Pancreas (tissue), 10 donors: Measurements from ENCODE around the gene VWDE. TPM values are rescaled to one million over a fixed set of nuclear protein-coding genes. Genes with fewer than 3 reads are reported as not detected.

Source experiments
- ATAC-seq, 4 donors: fragments of 200-7000 bp; cut with Tn5 transposase; one replicate each; pipeline versions ENCODE4 v1.8.0 to v1.9.1; 2020; ENCODE audit warnings: mild to moderate bottlenecking in 4 of 4, moderate library complexity in 4 of 4
- DNase-seq, 6 donors: peaks; one replicate each; pipeline ENCODE4 v3.0.0-alpha.2; 2020
- FAIRE-seq: peaks from 2 replicates; lab custom pipeline; 2012; peaks lifted over from hg19 to GRCh38; lab: Jason Lieb, UNC
- H3K27ac ChIP-seq, 4 donors: fragments of 200-600 bp; sonication (generic); 1 replicate in 3 of 4; 2 replicates in 1 of 4; pipeline versions ENCODE4 v1.5.0 to v1.8.0; 2020
- H3K27me3 ChIP-seq, 4 donors: fragments of 200-600 bp; one replicate each; pipeline ENCODE4 v1.8.0; 2021
- H3K36me3 ChIP-seq, 3 donors: fragments of 200-600 bp; sonication (generic) in 1 of 3; one replicate each; pipeline versions ENCODE4 v1.5.0 to v1.8.0; 2020 to 2021
- H3K4me1 ChIP-seq, 3 donors: fragments of 200-600 bp; one replicate each; pipeline ENCODE4 v1.8.0; 2021
- H3K4me3 ChIP-seq, 4 donors: fragments of 200-600 bp; sonication (generic) in 2 of 4; one replicate each; pipeline versions ENCODE4 v1.5.0 to v1.8.0; 2020 to 2021
- H3K9me3 ChIP-seq, 4 donors: fragments of 200-600 bp; one replicate each; pipeline ENCODE4 v1.8.0; 2021
- WGBS, 2 donors: extraction: QIAGEN DNeasy Blood & Tissue Kit; methylation state at CpG; one replicate each; pipeline ENCODE4 v1.1.7; 2013; 5-methylcytosine and 5-hydroxymethylcytosine counted together
- intact Hi-C, 3 donors: fragments of 100-400 bp; cut with DNase I; formaldehyde crosslinking; loops; one replicate each; pipeline versions ENCODE4 v1.11.1 to v1.14.2; 2022
- polyA plus RNA-seq, 2 donors: library from polyadenylated mRNA; stranded (reverse); fragments of 200-250 nt; gene quantifications; one replicate each; pipeline ENCODE4 v1.2.3, GENCODE V29; 2013
- total RNA-seq, 6 donors: library from RNA; stranded (reverse); fragmentation: NEBNext Ultra II Directional in 4 of 6; extraction: Animal tissue kit (Norgen Biotek cat#: 25700) in 4 of 6; gene quantifications; one replicate each; pipeline versions ENCODE4 v1.2.1 to v1.2.4, GENCODE V29; 2021 to 2023
- TF ChIP-seq, protein P1 (sequence below), 4 donors: fragments of 200-600 bp; sonication (generic) in 3 of 4; IDR thresholded peaks; one replicate each; pipeline versions ENCODE4 v1.5.0 to v1.8.0; 2021; ENCODE audit warnings: antibody characterized with exemption in 4 of 4
- donor health status: healthy with polysubstance abuse.
- donor health status: DM: no; HTN: no; CAD: no; lungs with moderate emphysema.
- donor health status: DM: no; HTN: no; CAD: no.
- donor health status: control.
- donor health status: control.
- donor health status: Bipolar disorder and iron deficiency.
- donor health status: DM: yes; HTN: yes; CAD: no.
- donor health status: DM: no; HTN: no; CAD: no.
- donor health status: DM: no; HTN: no; CAD: no.
- donor health status: DM: yes; HTN: yes; CAD: no.

VWDE gene
- total and polyA plus RNA-seq, 8 donors = 0.37 to 7.9 (median 1.2) TPM

DNA sequence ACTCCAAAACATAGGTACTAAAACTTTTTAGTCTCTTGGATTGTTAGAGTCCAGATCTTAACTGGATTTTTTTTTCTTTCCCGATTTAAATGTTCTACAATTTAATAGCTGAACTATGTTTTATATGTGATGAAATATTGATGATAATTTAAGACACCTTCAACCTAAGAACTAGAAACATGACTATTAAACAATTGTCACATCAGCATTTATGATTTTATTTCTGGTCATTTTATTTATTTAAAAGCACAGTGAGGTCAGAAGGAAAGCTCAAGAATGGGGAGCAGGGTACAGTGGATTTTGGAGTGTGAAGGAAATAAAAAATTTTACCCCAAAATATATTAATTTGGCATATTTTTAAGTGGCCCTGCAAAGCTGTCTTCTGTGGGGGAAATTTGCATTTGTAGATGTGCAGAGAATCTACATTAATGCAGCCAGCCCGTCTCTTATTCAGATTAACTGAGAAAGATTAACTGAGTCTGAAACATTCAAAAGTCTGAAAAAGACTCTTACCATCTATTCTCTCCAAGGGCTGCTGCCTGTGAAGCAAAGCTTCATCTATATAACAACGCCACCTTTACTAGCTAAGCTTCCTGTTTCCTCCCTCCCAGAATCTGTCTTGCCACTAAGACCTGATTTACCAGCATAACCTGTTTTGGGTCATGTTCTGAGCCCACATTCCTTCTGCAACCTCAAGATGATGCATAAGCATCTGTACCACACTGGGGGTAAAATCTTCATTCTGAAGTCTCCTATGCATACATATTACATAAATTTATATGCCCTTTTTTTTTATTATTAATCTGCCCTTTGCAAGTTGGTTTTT, 106.2 kb downstream of the VWDE start:
- intact Hi-C loops = no loop called here
- no peaks in the 10 kb centered on the region for H3K36me3 ChIP-seq
- TF ChIP-seq, protein P1, sequence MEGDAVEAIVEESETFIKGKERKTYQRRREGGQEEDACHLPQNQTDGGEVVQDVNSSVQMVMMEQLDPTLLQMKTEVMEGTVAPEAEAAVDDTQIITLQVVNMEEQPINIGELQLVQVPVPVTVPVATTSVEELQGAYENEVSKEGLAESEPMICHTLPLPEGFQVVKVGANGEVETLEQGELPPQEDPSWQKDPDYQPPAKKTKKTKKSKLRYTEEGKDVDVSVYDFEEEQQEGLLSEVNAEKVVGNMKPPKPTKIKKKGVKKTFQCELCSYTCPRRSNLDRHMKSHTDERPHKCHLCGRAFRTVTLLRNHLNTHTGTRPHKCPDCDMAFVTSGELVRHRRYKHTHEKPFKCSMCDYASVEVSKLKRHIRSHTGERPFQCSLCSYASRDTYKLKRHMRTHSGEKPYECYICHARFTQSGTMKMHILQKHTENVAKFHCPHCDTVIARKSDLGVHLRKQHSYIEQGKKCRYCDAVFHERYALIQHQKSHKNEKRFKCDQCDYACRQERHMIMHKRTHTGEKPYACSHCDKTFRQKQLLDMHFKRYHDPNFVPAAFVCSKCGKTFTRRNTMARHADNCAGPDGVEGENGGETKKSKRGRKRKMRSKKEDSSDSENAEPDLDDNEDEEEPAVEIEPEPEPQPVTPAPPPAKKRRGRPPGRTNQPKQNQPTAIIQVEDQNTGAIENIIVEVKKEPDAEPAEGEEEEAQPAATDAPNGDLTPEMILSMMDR (IDR thresholded peaks at IDR 0.05) = no peak
- H3K27ac ChIP-seq = no peak overlapping the region
- 77 to 87% methylated on average over 3 of the region's 3 CpGs for WGBS, 2 donors
- no peak for DNase-seq
- H3K4me3 ChIP-seq = no peak overlapping the region
- no peaks in the 10 kb centered on the region for H3K9me3 ChIP-seq
- no peak for FAIRE-seq
- no peak for ATAC-seq
- no peaks in the 10 kb centered on the region for H3K4me1 ChIP-seq
- H3K27me3 ChIP-seq = no peaks in the 10 kb centered on the region

DNA sequence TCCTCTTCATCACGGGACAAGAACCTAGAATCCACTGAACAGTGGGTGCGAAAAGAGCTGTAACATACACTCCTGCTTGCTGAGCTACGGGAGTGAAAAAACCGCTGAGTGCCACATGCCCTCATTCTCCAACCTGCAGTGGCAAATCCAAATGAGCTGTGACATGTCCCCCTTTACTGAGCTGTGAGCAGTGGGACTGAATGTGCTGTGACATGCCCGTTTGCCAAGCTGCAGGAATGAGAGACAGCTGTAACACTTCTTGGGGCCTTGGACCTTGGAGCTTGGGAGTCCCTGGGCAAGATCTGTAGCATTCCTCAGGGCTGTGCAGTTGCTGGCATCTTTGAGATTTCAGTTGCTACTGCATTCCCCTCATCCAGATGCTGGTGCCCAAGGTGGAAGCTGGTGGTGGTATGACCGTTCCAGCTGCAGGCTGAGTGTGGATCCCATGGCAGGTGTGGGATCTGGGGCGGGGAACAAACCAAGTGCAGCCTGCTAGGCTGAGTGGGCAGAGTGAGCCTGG, 107.6 kb downstream of the VWDE start:
- WGBS, 2 donors = 88 to 90% methylated on average over 7 of the region's 7 CpGs
- no peak for FAIRE-seq
- H3K9me3 ChIP-seq = no peaks in the 10 kb centered on the region
- no peak for ATAC-seq
- H3K27ac ChIP-seq = no peak overlapping the region
- no peaks in the 10 kb centered on the region for H3K27me3 ChIP-seq
- no peaks in the 10 kb centered on the region for H3K4me1 ChIP-seq
- no peaks in the 10 kb centered on the region for H3K36me3 ChIP-seq
- intact Hi-C loops = no loop called here
- TF ChIP-seq, protein P1 (IDR thresholded peaks at IDR 0.05) = no peak
- no peak overlapping the region for H3K4me3 ChIP-seq
- DNase-seq = no peak

GRCh38 chr7:12294701-12295100, 109.0 kb downstream of the VWDE start:
- WGBS, 2 donors = 35 to 45% methylated on average over 2 of the region's 2 CpGs
- intact Hi-C loops = no loop called here

DNA sequence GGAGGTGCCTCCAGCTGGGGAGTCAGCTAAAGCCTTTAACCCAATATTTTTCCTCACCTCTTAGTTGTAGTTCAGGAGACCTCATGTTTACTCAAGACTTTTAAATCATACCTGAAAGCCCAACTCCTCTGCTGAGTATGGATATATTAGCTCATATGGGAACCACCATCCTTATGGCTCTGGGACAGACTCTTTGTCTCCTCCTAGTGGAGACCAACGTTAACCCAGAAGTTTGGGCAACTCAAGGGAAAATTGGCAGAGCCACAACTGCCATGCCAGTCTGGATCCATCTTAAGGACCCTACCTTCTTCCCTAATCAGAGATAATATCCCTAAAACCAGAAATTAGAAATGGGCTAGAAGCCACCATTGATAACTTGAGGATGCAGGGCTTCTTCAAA, 111.8 kb downstream of the VWDE start:
- intact Hi-C loops = no loop called here
- H3K9me3 ChIP-seq = no peaks in the 10 kb centered on the region
- FAIRE-seq (no peak), DNase-seq (no peak), ATAC-seq (no peak)
- 47 to 76% methylated on average over 1 of the region's 1 CpG for WGBS, 2 donors
- TF ChIP-seq, protein P1 (IDR thresholded peaks at IDR 0.05) = no peak
- no peak overlapping the region for H3K27ac ChIP-seq
- H3K27me3 ChIP-seq = no peaks in the 10 kb centered on the region
- H3K4me1 ChIP-seq = no peaks in the 10 kb centered on the region
- H3K4me3 ChIP-seq = no peak overlapping the region
- no peaks in the 10 kb centered on the region for H3K36me3 ChIP-seq

More at GRCh38 chr7:12294701-12295100, 109.0 kb downstream of the VWDE start:
- DNase-seq = no peak
- no peak overlapping the region for H3K27ac ChIP-seq
- H3K36me3 ChIP-seq = no peaks in the 10 kb centered on the region
- H3K27me3 ChIP-seq = no peaks in the 10 kb centered on the region
- H3K4me3 ChIP-seq = no peak overlapping the region
- H3K9me3 ChIP-seq = no peaks in the 10 kb centered on the region
- no peak for FAIRE-seq
- H3K4me1 ChIP-seq = no peaks in the 10 kb centered on the region
- TF ChIP-seq, protein P1 (IDR thresholded peaks at IDR 0.05) = no peak
- ATAC-seq = peak in 1 of 4 donors; percentile 53

GRCh38 chr7:12290761-12291160, 112.9 kb downstream of the VWDE start:
- DNase-seq (no peak), ATAC-seq (no peak), FAIRE-seq (no peak)
- H3K4me1 ChIP-seq = no peaks in the 10 kb centered on the region
- H3K27ac ChIP-seq = no peak overlapping the region
- no peak overlapping the region for H3K4me3 ChIP-seq
- H3K9me3 ChIP-seq = no peaks in the 10 kb centered on the region
- H3K27me3 ChIP-seq = no peaks in the 10 kb centered on the region
- TF ChIP-seq, protein P1 (IDR thresholded peaks at IDR 0.05) = no peak
- no peaks in the 10 kb centered on the region for H3K36me3 ChIP-seq
- WGBS, 2 donors = 88 to 92% methylated on average over 1 of the region's 1 CpG
- intact Hi-C loops = no loop called here
